Subcutaneous abdominal adipose tissue (tissue), 5 donors: ENCODE results near the gene ZNF467.

Experiments
- H3K27ac ChIP-seq: one replicate; pipeline ENCODE4 v1.7.0; 2013; ENCODE audit warnings: low read depth, mild to moderate bottlenecking, inconsistent platforms, low read length, moderate library complexity
- H3K27me3 ChIP-seq, 5 donors: one replicate each; pipeline ENCODE4 v1.7.0; 2013; ENCODE audit warnings: low read length in 5 of 5, inconsistent platforms in 1 of 5; ENCODE audit not compliant: control insufficient read depth in 5 of 5, insufficient read depth in 4 of 5
- H3K36me3 ChIP-seq, 5 donors: one replicate each; pipeline ENCODE4 v1.7.0; 2013; ENCODE audit warnings: low read length in 5 of 5; ENCODE audit not compliant: control insufficient read depth in 5 of 5, insufficient read depth in 5 of 5
- H3K4me1 ChIP-seq, 5 donors: one replicate each; pipeline ENCODE4 v1.7.0; 2013; ENCODE audit warnings: low read length in 5 of 5, mild to moderate bottlenecking in 3 of 5, moderate library complexity in 1 of 5; ENCODE audit not compliant: control insufficient read depth in 5 of 5, insufficient read depth in 5 of 5
- H3K4me3 ChIP-seq, 5 donors: one replicate each; pipeline ENCODE4 v1.7.0; 2013; ENCODE audit warnings: low read length in 5 of 5, low read depth in 1 of 5
- H3K9ac ChIP-seq, 5 donors: one replicate each; pipeline ENCODE4 v1.7.0; 2013; ENCODE audit warnings: low read length in 5 of 5, mild to moderate bottlenecking in 4 of 5, moderate library complexity in 3 of 5
- H3K9me3 ChIP-seq, 5 donors: one replicate each; pipeline ENCODE4 v1.7.0; 2013; ENCODE audit warnings: low read length in 5 of 5; ENCODE audit not compliant: control insufficient read depth in 5 of 5
- donor health status: healthy.
- donor health status: healthy.
- donor health status: healthy.
- donor health status: healthy.
- donor health status: healthy.

The ZNF467 gene

DNA sequence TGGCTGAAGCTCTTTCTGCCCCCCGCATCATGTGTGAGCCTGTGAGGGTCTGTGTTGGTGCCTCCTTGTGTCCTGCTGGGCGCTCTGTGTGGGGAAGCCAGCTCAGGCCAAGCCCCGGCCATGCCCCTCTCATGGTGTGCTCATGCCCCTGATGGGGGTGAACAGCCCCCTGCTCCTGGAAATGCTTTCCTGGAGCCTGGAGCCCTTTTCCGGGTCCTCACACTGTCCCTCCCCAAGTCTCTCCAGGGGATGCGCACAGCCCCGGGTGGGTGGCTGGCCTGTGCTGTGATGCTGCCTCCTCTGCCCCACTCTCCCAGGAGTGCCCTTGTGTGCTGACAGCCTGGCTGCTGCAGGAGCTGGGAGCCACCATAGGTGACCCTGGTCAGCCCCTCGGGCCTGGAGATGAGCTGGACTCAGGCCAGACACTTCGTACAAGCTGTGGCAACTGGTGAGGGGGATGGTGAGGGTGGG is 43.9 kb upstream of the ZNF467 start:
- Histone ChIP-seq H3K4me3 (no peak overlapping the region), H3K27me3 (peaks cover 0 to 11% (median 8%) of the 10 kb centered on the region in 5 donors), H3K9me3 (no peaks in the 10 kb centered on the region), H3K36me3 (no peaks in the 10 kb centered on the region), H3K9ac (no peak overlapping the region), H3K27ac (no peak overlapping the region), H3K4me1 (peaks cover 0 to 8% (median 0%) of the 10 kb centered on the region in 5 donors)

DNA sequence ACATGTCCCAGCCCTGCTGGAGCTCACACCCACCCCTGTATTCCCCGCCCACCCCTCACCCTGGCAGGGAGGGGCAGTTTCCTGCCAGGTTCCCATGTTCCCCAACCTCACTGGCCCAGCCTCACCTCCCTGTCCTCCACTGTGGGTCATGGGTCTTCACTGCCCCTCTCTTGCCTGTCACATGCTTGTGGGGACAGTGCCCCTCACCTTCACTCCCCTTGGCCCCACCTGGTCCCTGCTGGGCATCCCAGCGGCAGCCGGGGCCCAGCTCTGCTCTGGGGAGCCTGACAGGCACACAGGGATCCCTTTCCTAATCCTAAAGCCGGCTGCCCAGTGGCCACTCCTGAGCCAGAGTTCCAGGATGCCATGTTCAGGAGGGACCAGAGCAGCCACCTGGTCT is 43.4 kb upstream of the ZNF467 start:
- Histone ChIP-seq H3K9me3 (no peaks in the 10 kb centered on the region), H3K4me3 (no peak overlapping the region), H3K27me3 (peaks cover 0 to 11% (median 8%) of the 10 kb centered on the region in 5 donors), H3K36me3 (no peaks in the 10 kb centered on the region), H3K9ac (no peak overlapping the region), H3K27ac (no peak overlapping the region), H3K4me1 (peaks cover 0 to 8% (median 0%) of the 10 kb centered on the region in 5 donors)

DNA sequence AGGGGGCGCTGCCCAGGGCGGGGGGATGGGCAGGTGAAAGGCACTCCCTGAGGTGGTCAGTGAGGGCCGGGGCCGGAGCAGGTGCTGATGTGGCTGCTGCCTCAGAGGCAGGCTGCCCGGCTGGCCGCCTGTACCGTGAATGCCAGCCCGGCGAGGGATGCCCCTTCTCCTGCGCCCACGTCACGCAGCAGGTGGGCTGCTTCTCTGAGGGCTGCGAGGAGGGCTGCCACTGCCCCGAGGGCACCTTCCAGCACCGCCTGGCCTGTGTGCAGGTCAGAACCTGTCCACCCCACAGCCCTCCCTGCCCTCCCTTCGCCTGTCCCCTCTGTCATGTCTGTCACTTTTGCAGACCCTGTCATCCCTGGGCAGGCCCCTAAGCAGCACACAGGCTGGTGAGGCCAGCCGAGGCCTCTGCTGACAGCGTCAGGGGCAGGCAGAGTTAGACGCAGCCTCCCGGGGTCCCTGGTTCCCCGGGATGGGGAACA is 42.9 kb upstream of the ZNF467 start:
- Histone ChIP-seq H3K36me3 (no peaks in the 10 kb centered on the region), H3K4me1 (peaks cover 0 to 8% (median 0%) of the 10 kb centered on the region in 5 donors), H3K9me3 (no peaks in the 10 kb centered on the region), H3K27me3 (peaks cover 0 to 11% (median 8%) of the 10 kb centered on the region in 5 donors), H3K9ac (no peak overlapping the region), H3K4me3 (no peak overlapping the region), H3K27ac (no peak overlapping the region)

DNA sequence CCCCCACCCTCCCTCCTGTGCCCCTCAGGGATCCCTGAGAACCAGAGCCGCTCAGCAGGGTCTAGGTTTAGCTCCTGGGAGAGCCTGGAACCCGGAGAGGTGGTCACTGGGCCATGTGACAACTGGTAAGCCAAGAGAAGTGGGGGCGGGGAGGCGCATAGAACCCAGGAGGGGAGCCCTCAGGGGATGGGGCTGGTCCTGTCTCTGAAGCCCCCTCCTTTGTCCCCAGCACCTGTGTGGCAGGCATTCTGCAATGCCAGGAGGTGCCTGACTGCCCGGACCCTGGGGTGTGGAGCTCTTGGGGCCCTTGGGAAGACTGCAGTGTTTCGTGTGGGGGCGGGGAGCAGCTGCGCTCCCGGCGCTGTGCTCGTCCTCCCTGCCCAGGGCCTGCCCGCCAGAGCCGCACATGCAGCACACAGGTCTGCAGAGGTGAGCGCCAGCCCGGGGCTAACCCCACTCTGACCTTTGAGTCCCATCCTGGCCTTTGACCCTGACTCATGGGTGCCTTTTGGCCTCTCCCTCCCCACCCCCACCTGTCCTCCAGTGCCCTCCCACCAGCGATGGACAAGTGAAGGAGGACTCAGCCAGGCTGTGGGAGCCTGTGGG is 42.4 kb upstream of the ZNF467 start:
- no peak overlapping the region for H3K27ac ChIP-seq
- H3K9ac ChIP-seq, result no peak overlapping the region
- peaks cover 0 to 3% (median 0%) of the 10 kb centered on the region in 5 donors for H3K4me1 ChIP-seq
- no peak overlapping the region for H3K4me3 ChIP-seq
- no peaks in the 10 kb centered on the region for H3K36me3 ChIP-seq
- no peaks in the 10 kb centered on the region for H3K9me3 ChIP-seq
- peaks cover 0 to 11% (median 8%) of the 10 kb centered on the region in 5 donors for H3K27me3 ChIP-seq

DNA sequence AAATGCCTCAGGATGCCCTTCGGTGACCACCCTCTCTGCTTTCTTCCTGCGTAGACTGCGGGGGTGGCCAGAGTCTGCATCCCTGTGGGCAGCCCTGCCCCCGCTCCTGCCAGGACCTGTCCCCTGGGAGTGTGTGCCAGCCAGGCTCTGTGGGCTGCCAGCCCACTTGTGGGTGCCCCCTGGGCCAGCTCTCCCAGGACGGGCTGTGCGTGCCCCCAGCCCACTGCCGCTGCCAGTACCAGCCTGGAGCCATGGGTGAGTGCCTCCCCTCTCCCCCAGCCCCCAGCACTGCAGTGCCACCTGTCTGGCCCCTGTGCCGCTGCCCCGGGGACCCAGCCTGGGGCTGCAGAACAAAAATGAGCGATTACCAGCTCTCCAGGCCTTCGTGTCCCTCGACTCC is 41.7 kb upstream of the ZNF467 start:
- Histone ChIP-seq H3K9ac (no peak overlapping the region), H3K27me3 (peaks cover 0 to 11% (median 8%) of the 10 kb centered on the region in 5 donors), H3K36me3 (no peaks in the 10 kb centered on the region), H3K9me3 (no peaks in the 10 kb centered on the region), H3K27ac (no peak overlapping the region), H3K4me1 (no peaks in the 10 kb centered on the region), H3K4me3 (no peak overlapping the region)

DNA sequence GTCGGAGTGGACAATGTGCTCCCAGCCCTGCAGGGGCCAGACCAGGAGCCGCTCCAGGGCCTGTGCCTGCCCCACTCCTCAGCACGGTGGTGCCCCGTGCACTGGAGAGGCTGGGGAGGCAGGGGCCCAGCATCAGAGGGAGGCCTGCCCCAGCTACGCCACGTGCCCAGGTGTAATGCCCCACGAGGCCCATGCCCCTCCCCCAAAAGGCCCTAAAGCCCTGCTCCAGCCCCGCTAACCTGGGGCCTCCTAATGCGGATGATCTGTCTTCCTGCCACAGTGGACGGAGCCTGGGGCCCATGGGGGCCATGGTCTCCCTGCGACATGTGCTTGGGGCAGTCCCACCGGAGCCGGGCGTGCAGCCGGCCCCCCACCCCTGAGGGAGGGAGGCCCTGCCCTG is 41.1 kb upstream of the ZNF467 start:
- Histone ChIP-seq H3K27ac (no peak overlapping the region), H3K9ac (no peak overlapping the region), H3K4me3 (no peak overlapping the region), H3K27me3 (peaks cover 0 to 11% (median 8%) of the 10 kb centered on the region in 5 donors), H3K9me3 (no peaks in the 10 kb centered on the region), H3K36me3 (no peaks in the 10 kb centered on the region), H3K4me1 (no peaks in the 10 kb centered on the region)

DNA sequence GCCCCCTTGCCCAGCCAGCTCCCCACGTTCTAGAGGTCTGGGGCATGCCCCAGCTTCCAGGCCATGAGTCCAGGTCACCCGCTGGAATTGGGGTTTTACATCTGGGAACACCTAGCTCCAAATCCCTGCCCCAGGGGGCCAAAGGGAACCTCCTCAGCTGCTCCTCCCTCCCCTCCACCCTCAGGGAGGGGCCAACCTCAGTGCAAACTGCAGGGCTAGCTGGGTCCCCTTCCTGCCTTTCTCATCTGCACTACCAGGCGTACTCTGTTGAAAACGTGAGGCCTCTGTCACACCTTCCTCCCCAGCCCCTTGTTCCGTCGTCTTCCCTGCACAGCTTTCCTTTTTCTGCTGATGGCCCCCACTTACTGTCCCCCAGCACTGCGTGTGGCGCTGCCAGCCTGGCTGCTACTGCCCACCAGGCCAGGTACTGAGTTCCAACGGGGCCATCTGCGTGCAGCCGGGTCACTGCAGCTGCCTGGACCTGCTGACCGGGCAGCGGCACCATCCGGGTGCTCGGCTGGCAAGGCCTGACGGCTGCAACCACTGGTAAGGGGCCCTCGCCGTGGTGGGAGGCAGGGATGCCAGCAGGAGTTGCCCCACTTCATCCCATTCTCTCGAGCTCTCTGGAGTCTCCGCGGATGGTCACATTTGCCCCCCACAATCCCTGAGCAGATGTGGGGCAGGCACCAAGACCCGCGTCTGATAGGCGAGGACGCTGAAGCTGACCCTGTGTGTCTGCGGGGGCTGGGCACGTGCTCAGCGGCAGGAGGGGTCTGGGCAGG is 40.1 kb upstream of the ZNF467 start:
- H3K4me1 ChIP-seq, result no peaks in the 10 kb centered on the region
- H3K27ac ChIP-seq, result no peak overlapping the region
- no peaks in the 10 kb centered on the region for H3K9me3 ChIP-seq
- no peak overlapping the region for H3K4me3 ChIP-seq
- no peaks in the 10 kb centered on the region for H3K36me3 ChIP-seq
- H3K27me3 ChIP-seq, result peaks cover 0 to 14% (median 8%) of the 10 kb centered on the region in 5 donors
- H3K9ac ChIP-seq, result no peak overlapping the region

DNA sequence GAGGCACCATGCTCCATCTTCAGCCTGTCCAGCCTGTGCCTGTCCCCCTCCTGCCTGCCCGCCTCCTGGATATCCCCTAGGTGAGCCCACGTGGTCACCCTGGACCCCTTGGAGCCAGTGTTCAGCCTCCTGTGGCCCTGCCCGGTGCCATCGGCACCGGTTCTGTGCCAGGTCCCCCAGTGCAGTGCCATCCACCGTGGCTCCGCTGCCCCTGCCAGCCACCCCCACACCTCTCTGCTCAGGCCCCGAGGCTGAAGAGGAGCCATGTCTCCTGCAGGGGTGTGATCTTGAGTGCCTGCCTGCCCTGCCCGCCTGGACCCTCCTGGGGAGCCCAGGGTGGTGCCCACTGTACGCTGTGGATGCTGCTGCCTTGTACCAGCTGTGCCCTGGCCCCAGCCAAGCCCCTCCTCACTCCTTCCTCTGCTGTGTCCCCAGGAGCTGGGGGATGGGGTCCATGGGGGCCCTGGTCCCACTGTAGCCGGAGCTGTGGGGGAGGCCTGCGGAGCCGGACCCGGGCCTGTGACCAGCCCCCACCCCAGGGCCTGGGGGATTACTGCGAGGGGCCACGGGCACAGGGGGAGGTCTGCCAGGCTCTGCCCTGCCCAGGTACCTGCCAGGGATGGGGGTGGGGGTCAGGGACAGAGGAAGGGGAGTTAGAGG is 38.6 kb upstream of the ZNF467 start:
- H3K27ac ChIP-seq, result no peak overlapping the region
- peaks cover 0 to 8% (median 5%) of the 10 kb centered on the region in 5 donors for H3K27me3 ChIP-seq
- H3K9ac ChIP-seq, result no peak overlapping the region
- no peaks in the 10 kb centered on the region for H3K4me1 ChIP-seq
- H3K36me3 ChIP-seq, result no peaks in the 10 kb centered on the region
- no peaks in the 10 kb centered on the region for H3K9me3 ChIP-seq
- no peak overlapping the region for H3K4me3 ChIP-seq

DNA sequence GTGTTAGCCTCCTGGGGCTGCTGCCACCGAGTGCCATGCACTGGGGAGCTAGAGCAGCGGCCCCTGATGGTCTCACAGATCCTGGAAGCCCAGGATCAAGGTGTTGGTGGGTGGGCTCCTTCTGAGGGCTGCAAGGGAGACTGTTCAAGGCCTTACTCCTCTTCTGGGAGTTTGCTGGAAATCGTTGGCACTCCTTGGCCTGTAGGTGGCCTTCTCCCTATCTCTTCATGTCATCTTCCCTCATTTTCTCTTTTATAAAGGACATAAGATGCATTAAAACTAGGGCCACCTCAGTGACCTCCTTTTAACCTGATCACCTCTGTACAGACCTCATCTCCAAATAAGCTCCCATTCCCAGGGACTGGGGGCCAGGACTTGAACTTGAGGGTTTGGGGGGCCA is 37.8 kb upstream of the ZNF467 start:
- H3K9me3 ChIP-seq, result no peaks in the 10 kb centered on the region
- no peaks in the 10 kb centered on the region for H3K4me1 ChIP-seq
- H3K36me3 ChIP-seq, result no peaks in the 10 kb centered on the region
- no peak overlapping the region for H3K4me3 ChIP-seq
- no peak overlapping the region for H3K9ac ChIP-seq
- H3K27me3 ChIP-seq, result peaks cover 0 to 8% (median 6%) of the 10 kb centered on the region in 5 donors
- no peak overlapping the region for H3K27ac ChIP-seq

DNA sequence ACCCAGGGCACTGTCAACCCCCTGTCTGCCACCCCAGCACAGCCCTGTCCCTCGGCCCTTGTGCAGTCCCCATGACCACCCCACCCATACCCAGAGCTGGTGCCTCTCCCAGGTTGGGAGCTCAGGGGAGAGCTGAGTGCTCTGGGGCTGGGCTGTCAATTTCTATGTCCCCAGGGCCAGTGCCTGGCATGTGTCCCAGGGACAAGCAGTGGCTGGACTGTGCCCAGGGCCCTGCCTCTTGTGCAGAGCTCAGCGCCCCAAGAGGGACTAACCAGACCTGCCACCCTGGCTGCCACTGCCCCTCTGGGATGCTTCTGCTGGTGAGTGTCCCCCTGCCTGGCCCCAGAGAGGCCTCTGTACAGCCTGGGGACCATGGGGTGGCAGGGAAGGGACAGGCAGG is 35.8 kb upstream of the ZNF467 start:
- no peak overlapping the region for H3K27ac ChIP-seq
- H3K9me3 ChIP-seq, result no peaks in the 10 kb centered on the region
- H3K36me3 ChIP-seq, result no peaks in the 10 kb centered on the region
- H3K9ac ChIP-seq, result no peak overlapping the region
- H3K4me3 ChIP-seq, result no peak overlapping the region
- H3K27me3 ChIP-seq, result peaks cover 0 to 9% (median 1%) of the 10 kb centered on the region in 5 donors
- no peaks in the 10 kb centered on the region for H3K4me1 ChIP-seq
